Muscle layer of duodenum (tissue), 2 donors: ENCODE results near the gene FOXD3.
A peak's percentile ranks its signal among the peaks of the same experiment; 100 is the strongest.

Experiments
- H3K27ac ChIP-seq: one replicate; pipeline ENCODE4 v1.7.0; 2013; ENCODE audit warnings: mild to moderate bottlenecking, low read length
- H3K27me3 ChIP-seq: one replicate; pipeline ENCODE4 v1.7.0; 2013; ENCODE audit warnings: low read depth, mild to moderate bottlenecking, control low read depth, low read length
- H3K36me3 ChIP-seq, 2 donors: one replicate each; pipeline ENCODE4 v1.7.0; 2013; ENCODE audit warnings: low read length in 2 of 2, control low read depth in 1 of 2, mild to moderate bottlenecking in 1 of 2; ENCODE audit not compliant: insufficient read depth in 2 of 2, control insufficient read depth in 1 of 2
- H3K4me1 ChIP-seq, 2 donors: one replicate each; pipeline ENCODE4 v1.7.0; 2013; ENCODE audit warnings: low read length in 2 of 2, mild to moderate bottlenecking in 2 of 2, control low read depth in 1 of 2, moderate library complexity in 1 of 2; ENCODE audit not compliant: insufficient read depth in 2 of 2, control insufficient read depth in 1 of 2
- H3K4me3 ChIP-seq, 2 donors: one replicate each; pipeline ENCODE4 v1.7.0; 2013; ENCODE audit warnings: low read length in 2 of 2, low read depth in 1 of 2, mild to moderate bottlenecking in 1 of 2
- H3K9me3 ChIP-seq, 2 donors: one replicate each; pipeline ENCODE4 v1.7.0; 2013; ENCODE audit warnings: low read length in 2 of 2, control low read depth in 1 of 2, mild to moderate bottlenecking in 1 of 2; ENCODE audit not compliant: control insufficient read depth in 1 of 2
- donor health status: healthy.

The FOXD3 gene

GRCh38 chr1:63307196-63307794 is 15.1 kb upstream of the FOXD3 start:
- Histone ChIP-seq H3K27me3 (no peaks in the 10 kb centered on the region), H3K9me3 (peaks cover 4 to 10% of the 10 kb centered on the region in 2 donors), H3K27ac (no peak overlapping the region), H3K4me1 (no peaks in the 10 kb centered on the region), H3K4me3 (no peak overlapping the region), H3K36me3 (no peaks in the 10 kb centered on the region)

GRCh38 chr1:63316598-63316983 is 5.8 kb upstream of the FOXD3 start:
- H3K36me3 ChIP-seq, result no peaks in the 10 kb centered on the region
- H3K27ac ChIP-seq, result no peak overlapping the region
- H3K9me3 ChIP-seq, result no peaks in the 10 kb centered on the region
- H3K4me3 ChIP-seq, result peak overlapping the region in 1 of 2 donors; percentile 56
- H3K27me3 ChIP-seq, result peaks cover 59% of the 10 kb centered on the region
- peaks cover under 1 to 21% of the 10 kb centered on the region in 2 donors for H3K4me1 ChIP-seq

- H3K9me3 ChIP-seq, result no peaks in the 10 kb centered on the region
- H3K4me1 ChIP-seq, result peaks cover 4 to 27% of the 10 kb centered on the region in 2 donors
- H3K36me3 ChIP-seq, result no peaks in the 10 kb centered on the region
- peaks cover 66% of the 10 kb centered on the region for H3K27me3 ChIP-seq
- H3K4me3 ChIP-seq, result peak overlapping the region in 1 of 2 donors; percentile 56
- H3K27ac ChIP-seq, result no peak overlapping the region
Measured at GRCh38 chr1:63316984-63317816, 5.2 kb upstream of the FOXD3 start.

- Histone ChIP-seq H3K4me1 (peaks cover 4 to 33% of the 10 kb centered on the region in 2 donors), H3K27ac (no peak overlapping the region), H3K36me3 (no peaks in the 10 kb centered on the region), H3K9me3 (no peaks in the 10 kb centered on the region), H3K4me3 (peak overlapping the region in 1 of 2 donors; percentile 56), H3K27me3 (peaks cover 66% of the 10 kb centered on the region)
Measured at GRCh38 chr1:63317817-63318152, 4.6 kb upstream of the FOXD3 start.

- Histone ChIP-seq H3K27me3 (peaks cover 66% of the 10 kb centered on the region), H3K36me3 (no peaks in the 10 kb centered on the region), H3K27ac (no peak overlapping the region), H3K4me3 (no peak overlapping the region), H3K4me1 (peaks cover 4 to 37% of the 10 kb centered on the region in 2 donors), H3K9me3 (no peaks in the 10 kb centered on the region)
Measured at GRCh38 chr1:63318201-63318979, 4.0 kb upstream of the FOXD3 start.

GRCh38 chr1:63319046-63320021 is 3.0 kb upstream of the FOXD3 start:
- no peaks in the 10 kb centered on the region for H3K9me3 ChIP-seq
- H3K4me1 ChIP-seq, result peaks cover 4 to 42% of the 10 kb centered on the region in 2 donors
- H3K27me3 ChIP-seq, result peaks cover 68% of the 10 kb centered on the region
- no peak overlapping the region for H3K27ac ChIP-seq
- peak overlapping the region in 1 of 2 donors; percentile 35 for H3K4me3 ChIP-seq
- H3K36me3 ChIP-seq, result no peaks in the 10 kb centered on the region

GRCh38 chr1:63320022-63320721 is 2.2 kb upstream of the FOXD3 start:
- peaks cover 70% of the 10 kb centered on the region for H3K27me3 ChIP-seq
- H3K27ac ChIP-seq, result no peak overlapping the region
- H3K4me1 ChIP-seq, result peaks cover 4 to 44% of the 10 kb centered on the region in 2 donors
- H3K36me3 ChIP-seq, result no peaks in the 10 kb centered on the region
- H3K9me3 ChIP-seq, result no peaks in the 10 kb centered on the region
- H3K4me3 ChIP-seq, result peak overlapping the region in 1 of 2 donors; percentile 35

- peak overlapping the region in 1 of 2 donors; percentile 70 for H3K4me3 ChIP-seq
Measured at GRCh38 chr1:63321066-63321784, 1.1 kb upstream of the FOXD3 start.

GRCh38 chr1:63321785-63322113 is 618 bp upstream of the FOXD3 start:
- peaks cover 76% of the 10 kb centered on the region for H3K27me3 ChIP-seq
- H3K27ac ChIP-seq, result no peak overlapping the region
- H3K36me3 ChIP-seq, result no peaks in the 10 kb centered on the region
- H3K9me3 ChIP-seq, result no peaks in the 10 kb centered on the region
- H3K4me3 ChIP-seq, result peak overlapping the region; percentile 60 to 70
- peaks cover 4 to 39% of the 10 kb centered on the region in 2 donors for H3K4me1 ChIP-seq

More at GRCh38 chr1:63321066-63321784, 1.1 kb upstream of the FOXD3 start:
- Histone ChIP-seq H3K9me3 (no peaks in the 10 kb centered on the region), H3K4me1 (peaks cover 4 to 44% of the 10 kb centered on the region in 2 donors), H3K27me3 (peaks cover 76% of the 10 kb centered on the region), H3K36me3 (no peaks in the 10 kb centered on the region), H3K27ac (no peak overlapping the region)
